G401.6 (cell line): ENCODE measurements around the gene SCYGR4.
"Not testable (repeated sequence)": the region's sequence is repeated elsewhere in the genome, so short reads cannot be mapped to it uniquely, and the experiment has no call there.

Source experiments
- FAIRE-seq: peaks from 2 replicates; lab custom pipeline; 2012; peaks lifted over from hg19 to GRCh38; lab: Jason Lieb, UNC

SCYGR4 gene

GRCh38 chr2:227666631-227667170 lies 49.4 kb downstream of the SCYGR4 start, which contains the start of gene SCYGR5:
Gene SCYGR5 (plus strand): TSS chr2:227666804. CDS start chr2:227666804, 0 bp downstream.
- not testable (repeated sequence) for FAIRE-seq
